ENCODE measurements around the gene MAPKAPK2.

DNA sequence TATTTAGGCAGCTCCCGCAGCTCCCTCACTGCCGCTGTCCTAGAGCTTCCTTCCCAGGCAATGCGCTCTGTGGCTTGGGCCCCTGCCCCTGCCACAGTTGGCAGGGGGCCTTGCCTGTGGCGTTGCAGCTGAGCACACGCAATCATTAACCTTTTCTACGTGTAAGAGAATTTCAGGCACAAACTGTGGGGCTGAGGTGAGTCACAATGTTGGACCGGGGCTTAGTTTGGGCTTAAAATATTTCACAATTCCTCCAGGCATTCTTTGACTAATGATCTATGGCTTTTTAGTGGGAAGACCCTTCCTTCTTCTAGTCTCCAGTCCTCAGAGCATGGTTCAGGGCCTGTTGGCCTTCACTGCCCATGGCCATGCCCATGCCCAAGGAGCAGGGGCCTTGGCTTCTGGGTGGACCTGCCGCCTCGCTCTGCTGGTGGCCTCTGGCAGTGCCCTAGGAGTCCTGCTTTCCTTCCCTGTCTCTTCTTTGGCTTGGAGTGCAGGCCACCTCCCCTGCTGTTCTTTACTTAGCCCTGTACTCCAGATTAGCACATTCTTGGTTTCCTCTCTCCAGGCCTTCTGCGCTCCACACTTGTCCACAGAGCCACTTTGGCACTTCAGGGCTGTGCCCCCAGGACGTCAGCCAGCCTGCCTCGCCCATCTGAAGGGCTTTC, 39.2 kb downstream of the MAPKAPK2 start:
- TF ChIP-seq, protein P1, sequence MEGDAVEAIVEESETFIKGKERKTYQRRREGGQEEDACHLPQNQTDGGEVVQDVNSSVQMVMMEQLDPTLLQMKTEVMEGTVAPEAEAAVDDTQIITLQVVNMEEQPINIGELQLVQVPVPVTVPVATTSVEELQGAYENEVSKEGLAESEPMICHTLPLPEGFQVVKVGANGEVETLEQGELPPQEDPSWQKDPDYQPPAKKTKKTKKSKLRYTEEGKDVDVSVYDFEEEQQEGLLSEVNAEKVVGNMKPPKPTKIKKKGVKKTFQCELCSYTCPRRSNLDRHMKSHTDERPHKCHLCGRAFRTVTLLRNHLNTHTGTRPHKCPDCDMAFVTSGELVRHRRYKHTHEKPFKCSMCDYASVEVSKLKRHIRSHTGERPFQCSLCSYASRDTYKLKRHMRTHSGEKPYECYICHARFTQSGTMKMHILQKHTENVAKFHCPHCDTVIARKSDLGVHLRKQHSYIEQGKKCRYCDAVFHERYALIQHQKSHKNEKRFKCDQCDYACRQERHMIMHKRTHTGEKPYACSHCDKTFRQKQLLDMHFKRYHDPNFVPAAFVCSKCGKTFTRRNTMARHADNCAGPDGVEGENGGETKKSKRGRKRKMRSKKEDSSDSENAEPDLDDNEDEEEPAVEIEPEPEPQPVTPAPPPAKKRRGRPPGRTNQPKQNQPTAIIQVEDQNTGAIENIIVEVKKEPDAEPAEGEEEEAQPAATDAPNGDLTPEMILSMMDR (IDR thresholded peaks at IDR 0.05; ENCODE audit: low read length) = no peak
- TF ChIP-seq EZH2 (IDR thresholded peaks at IDR 0.05; ENCODE audit: borderline replicate concordance, low read length) = no peak

All from OCI-LY1 (cell line).